ENCODE measurements around the gene CHI3L2. TPM values are rescaled to one million over a fixed set of nuclear protein-coding genes. Genes with fewer than 3 reads are reported as not detected.

The CHI3L2 gene
- total and polyA plus RNA-seq, 9 of the 15 experiments (the other 6 are each of a cell fraction or from before 2014, with no cell fraction given): 0.07 to 0.27 (median 0.15) TPM; not detected in 6

DNA sequence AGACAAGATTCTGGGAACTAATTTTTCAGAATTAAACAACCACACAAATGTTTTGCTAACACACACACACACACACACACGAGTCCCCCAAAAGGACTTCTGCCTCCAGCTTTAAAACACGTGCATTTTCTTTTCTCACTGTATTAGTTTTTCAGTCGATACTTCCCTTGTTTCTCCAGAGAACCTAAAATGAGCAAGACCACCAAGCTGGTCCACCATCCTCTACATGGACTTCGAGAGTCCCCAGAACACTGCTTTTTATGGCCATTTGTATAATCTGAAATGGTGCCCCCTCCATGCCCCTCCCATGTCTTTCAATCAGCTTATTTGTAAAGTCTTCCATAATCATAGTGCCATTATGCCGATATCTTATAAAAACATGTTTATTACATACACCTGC, 10.8 kb upstream of the CHI3L2 start:
- POLR2A ChIA-PET: no interaction called here
- in situ Hi-C loops (cut with MboI): no loop called here

More for the DNA sequence above, 10.8 kb upstream of the CHI3L2 start:
- FAIRE-seq (no peak), ATAC-seq (no peak), DNase-seq (ENCODE audit: extremely low read depth in 1 of 4, low spot score in 3 of 4) (no peak)
- no peak overlapping the region for H3K9ac ChIP-seq (ENCODE audit: insufficient read depth in 1 of 2, low read depth in 2 of 2, low read length in 2 of 2)
- intact Hi-C loops (cut with micrococcal nuclease): loop anchor here (10.0 kb wide), 1 partner anchor 448 kb away; no protein-coding TSS in a partner anchor
- H3K27me3 ChIP-seq (ENCODE audit: control insufficient read depth in 2 of 2, insufficient read depth in 2 of 2, low read length in 2 of 2): peaks cover 0 to 10% of the 10 kb centered on the region in 2 experiments; a peak in 1 of 5 replicates
- no peaks in the 10 kb centered on the region for H3K79me2 ChIP-seq (ENCODE audit: control insufficient read depth, insufficient read depth, low read length)
- H3K4me1 ChIP-seq (replicated peaks in 1 of 2; ENCODE audit: control insufficient read depth in 2 of 2, insufficient read depth in 2 of 2, low read length in 2 of 2): peaks cover 0 to 10% of the 10 kb centered on the region in 2 experiments; a peak in 3 of 5 replicates
- no peak overlapping the region; the same call in 1 of the 2 replicates for H2AFZ ChIP-seq (ENCODE audit: low read depth, low read length)
- H3K27ac ChIP-seq (ENCODE audit: extremely low read depth, low read depth, low read length): no peak overlapping the region
- no peaks in the 10 kb centered on the region for H3K9me1 ChIP-seq (ENCODE audit: control insufficient read depth, insufficient read depth, low read length)
- BruUV-seq (replicated peaks): no TSS peak
- no peaks in the 10 kb centered on the region for H3K9me3 ChIP-seq (replicated peaks; ENCODE audit: control insufficient read depth, insufficient read depth, low read depth, low read length)
- no peak overlapping the region for H3K4me2 ChIP-seq (ENCODE audit: insufficient read depth, low read length)
- no peaks in the 10 kb centered on the region for H3K36me3 ChIP-seq (ENCODE audit: control insufficient read depth, insufficient read depth, low read length)
- H3K4me3 ChIP-seq: no peak overlapping the region
- TF ChIP-seq PTTG1 (tag; IDR thresholded peaks at IDR 0.05; ENCODE audit: low read depth): 0 out of 2 replicates have a peak, but pooled peaks have one; percentile 9
- no peak for TF ChIP-seq MTA2 (IDR thresholded peaks at IDR 0.05; ENCODE audit: low read depth)
- no peak for TF ChIP-seq THAP12 (CRISPR knock-in tag; IDR thresholded peaks at IDR 0.05)
- no peak for TF ChIP-seq ZNF384 (IDR thresholded peaks at IDR 0.05; ENCODE audit: low read depth, low read length)
- no peak for TF ChIP-seq ZNF644 (tag; IDR thresholded peaks at IDR 0.05; ENCODE audit: low read depth)
- TF ChIP-seq, protein P1, sequence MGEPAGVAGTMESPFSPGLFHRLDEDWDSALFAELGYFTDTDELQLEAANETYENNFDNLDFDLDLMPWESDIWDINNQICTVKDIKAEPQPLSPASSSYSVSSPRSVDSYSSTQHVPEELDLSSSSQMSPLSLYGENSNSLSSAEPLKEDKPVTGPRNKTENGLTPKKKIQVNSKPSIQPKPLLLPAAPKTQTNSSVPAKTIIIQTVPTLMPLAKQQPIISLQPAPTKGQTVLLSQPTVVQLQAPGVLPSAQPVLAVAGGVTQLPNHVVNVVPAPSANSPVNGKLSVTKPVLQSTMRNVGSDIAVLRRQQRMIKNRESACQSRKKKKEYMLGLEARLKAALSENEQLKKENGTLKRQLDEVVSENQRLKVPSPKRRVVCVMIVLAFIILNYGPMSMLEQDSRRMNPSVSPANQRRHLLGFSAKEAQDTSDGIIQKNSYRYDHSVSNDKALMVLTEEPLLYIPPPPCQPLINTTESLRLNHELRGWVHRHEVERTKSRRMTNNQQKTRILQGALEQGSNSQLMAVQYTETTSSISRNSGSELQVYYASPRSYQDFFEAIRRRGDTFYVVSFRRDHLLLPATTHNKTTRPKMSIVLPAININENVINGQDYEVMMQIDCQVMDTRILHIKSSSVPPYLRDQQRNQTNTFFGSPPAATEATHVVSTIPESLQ (CRISPR knock-in tag; IDR thresholded peaks at IDR 0.05): no peak
- TF ChIP-seq BHLHE40 (IDR thresholded peaks at IDR 0.05; ENCODE audit: low read length): no peak
- no peaks in the 10 kb centered on the region for H4K20me1 ChIP-seq (replicated peaks; ENCODE audit: control insufficient read depth, insufficient read depth, low read length)
- CTCF ChIA-PET (ENCODE audit: low intra/inter-chr PET ratio): interaction anchor here (0.7 kb wide), 1 partner anchor 359 kb away, joined by 5 read pairs; no protein-coding TSS in a partner anchor
- WGBS (ENCODE audit: insufficient coverage, low coverage, missing lambda C conversion rate): 6% methylated on average over 5 of the region's 5 CpGs
